ENCODE measurements around the gene SLC9A3. TPM values are rescaled to one million over a fixed set of nuclear protein-coding genes. Genes with fewer than 3 reads are reported as not detected.

SLC9A3 gene
- total RNA-seq, 1 experiment from 2014 or later: 1.5 TPM

- intact Hi-C loops (cut with micrococcal nuclease): no loop called here
- no peak for ATAC-seq
- no TSS peak for BruUV-seq (replicated peaks)
- RAD21 ChIA-PET (ENCODE audit: low non-redundant PET in 1 of 2, low total read pairs in 2 of 2, uncharacterized antibody in 2 of 2, unreplicated experiment in 2 of 2): no interaction called here
- H3K36me3 ChIP-seq (ENCODE audit: control insufficient read depth in 1 of 2, insufficient read depth in 2 of 2, low read length in 2 of 2): no peaks in the 10 kb centered on the region
- no peak overlapping the region for H2AFZ ChIP-seq (ENCODE audit: low read depth, low read length, poor library complexity, severe bottlenecking)
- no peak overlapping the region for H3K4me2 ChIP-seq (ENCODE audit: low read length)
- no peak overlapping the region for H3K27ac ChIP-seq (ENCODE audit: low read depth, low read length)
- CTCF ChIA-PET: no interaction called here
- TF ChIP-seq ZFX (IDR thresholded peaks at IDR 0.05) (no peak), REST (IDR thresholded peaks at IDR 0.05; ENCODE audit: low read depth) (no peak), YY1 (IDR thresholded peaks at IDR 0.05; ENCODE audit: extremely low read depth, insufficient replicate concordance, low read depth, low read length) (no peak), ZNF274 (IDR thresholded peaks at IDR 0.05; ENCODE audit: low read depth, low read length) (no peak), MAX (IDR thresholded peaks at IDR 0.05) (no peak), EGR1 (IDR thresholded peaks at IDR 0.05; ENCODE audit: low read depth) (no peak), ELF1 (IDR thresholded peaks at IDR 0.05; ENCODE audit: borderline replicate concordance, low read depth) (no peak), FOSL1 (IDR thresholded peaks at IDR 0.05; ENCODE audit: low read depth) (no peak), SRF (IDR thresholded peaks at IDR 0.05; ENCODE audit: low read depth) (no peak), EZH2 (IDR thresholded peaks at IDR 0.05) (no peak), SP1 (IDR thresholded peaks at IDR 0.05; ENCODE audit: low read depth) (no peak), TCF7L2 (IDR thresholded peaks at IDR 0.05; ENCODE audit: borderline replicate concordance, extremely low read depth, insufficient read depth, insufficient read length) (no peak)
- H3K79me2 ChIP-seq (ENCODE audit: insufficient read depth, low read length): no peaks in the 10 kb centered on the region
- POLR2A ChIA-PET: no interaction called here
- H3K4me3 ChIP-seq (replicated peaks in 1 of 2; ENCODE audit: low read depth in 1 of 2, low read length in 2 of 2): no peak overlapping the region
- no peaks in the 10 kb centered on the region for H3K9me3 ChIP-seq (ENCODE audit: control insufficient read depth in 1 of 2, insufficient read depth in 1 of 2, low read depth in 1 of 2, low read length in 2 of 2)
- H4K20me1 ChIP-seq (ENCODE audit: insufficient read depth): no peaks in the 10 kb centered on the region
- no peak overlapping the region for H3K9ac ChIP-seq (ENCODE audit: low read length)
- H3K27me3 ChIP-seq (ENCODE audit: insufficient read depth, low read length): no peaks in the 10 kb centered on the region
- no peaks in the 10 kb centered on the region for H3K4me1 ChIP-seq (ENCODE audit: control insufficient read depth in 1 of 2, insufficient read depth in 2 of 2, low read length in 2 of 2)
- no peaks in the 10 kb centered on the region for H3K9me2 ChIP-seq (ENCODE audit: insufficient read depth)
- DNase-seq (ENCODE audit: low read depth, low spot score): no peak
Measured at GRCh38 chr5:496028-496427, 28.2 kb downstream of the SLC9A3 start.
